ENCODE results near the gene TTLL7. TPM values are rescaled to one million over a fixed set of nuclear protein-coding genes. Genes with fewer than 3 reads are reported as not detected.

TTLL7 gene, protein sequence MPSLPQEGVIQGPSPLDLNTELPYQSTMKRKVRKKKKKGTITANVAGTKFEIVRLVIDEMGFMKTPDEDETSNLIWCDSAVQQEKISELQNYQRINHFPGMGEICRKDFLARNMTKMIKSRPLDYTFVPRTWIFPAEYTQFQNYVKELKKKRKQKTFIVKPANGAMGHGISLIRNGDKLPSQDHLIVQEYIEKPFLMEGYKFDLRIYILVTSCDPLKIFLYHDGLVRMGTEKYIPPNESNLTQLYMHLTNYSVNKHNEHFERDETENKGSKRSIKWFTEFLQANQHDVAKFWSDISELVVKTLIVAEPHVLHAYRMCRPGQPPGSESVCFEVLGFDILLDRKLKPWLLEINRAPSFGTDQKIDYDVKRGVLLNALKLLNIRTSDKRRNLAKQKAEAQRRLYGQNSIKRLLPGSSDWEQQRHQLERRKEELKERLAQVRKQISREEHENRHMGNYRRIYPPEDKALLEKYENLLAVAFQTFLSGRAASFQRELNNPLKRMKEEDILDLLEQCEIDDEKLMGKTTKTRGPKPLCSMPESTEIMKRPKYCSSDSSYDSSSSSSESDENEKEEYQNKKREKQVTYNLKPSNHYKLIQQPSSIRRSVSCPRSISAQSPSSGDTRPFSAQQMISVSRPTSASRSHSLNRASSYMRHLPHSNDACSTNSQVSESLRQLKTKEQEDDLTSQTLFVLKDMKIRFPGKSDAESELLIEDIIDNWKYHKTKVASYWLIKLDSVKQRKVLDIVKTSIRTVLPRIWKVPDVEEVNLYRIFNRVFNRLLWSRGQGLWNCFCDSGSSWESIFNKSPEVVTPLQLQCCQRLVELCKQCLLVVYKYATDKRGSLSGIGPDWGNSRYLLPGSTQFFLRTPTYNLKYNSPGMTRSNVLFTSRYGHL
- total RNA-seq (2022; extraction: Qiagen RNA extraction; ENCODE audit: low read depth), result 2.2 to 3.8 TPM (median 2.6 TPM) in 5 replicates

DNA sequence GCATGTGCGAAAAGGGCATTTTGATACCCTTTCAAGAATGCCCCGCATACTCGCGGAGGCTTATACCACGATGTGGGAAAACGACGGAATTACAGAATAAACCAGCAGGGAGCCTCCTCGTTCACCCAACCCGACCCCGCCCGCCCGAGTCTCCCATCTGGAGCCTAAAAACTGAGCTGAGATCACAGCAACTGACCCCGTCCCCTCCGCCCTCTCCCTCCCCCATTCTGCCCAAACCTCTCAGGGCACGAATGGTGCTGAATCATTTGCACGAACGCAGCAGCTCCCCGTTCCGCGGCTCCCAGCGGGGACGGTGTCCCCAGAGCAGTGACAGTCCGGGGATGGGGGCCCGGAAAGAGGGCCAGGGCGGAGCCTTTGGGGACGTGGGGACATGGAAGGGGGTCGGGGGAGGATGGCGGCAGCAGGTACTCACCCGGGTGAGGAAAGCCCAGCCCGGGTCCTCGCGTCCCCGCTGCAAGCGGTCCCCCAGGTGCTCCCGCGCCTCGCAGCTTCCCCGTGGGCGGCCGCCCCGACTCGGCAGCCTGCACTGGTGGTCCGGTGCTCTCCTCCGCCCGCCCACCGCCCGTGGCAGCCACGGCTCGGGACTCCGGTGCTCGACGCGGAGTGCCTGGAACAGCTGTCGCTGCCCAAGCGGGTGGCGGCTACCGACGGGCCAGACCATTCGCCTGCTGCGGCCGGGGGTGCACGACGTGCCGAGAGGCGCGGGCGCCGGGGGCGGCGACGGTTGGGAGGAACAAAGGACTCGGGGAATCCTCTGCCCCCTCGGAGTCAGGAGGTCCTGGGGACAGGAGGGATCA lies at the start of gene TTLL7:
Gene TTLL7 (minus strand): TSS at position 635 of the 818 bp plus-strand sequence. CDS start 46,921 bp downstream, outside the sequence.

Other genes with a start within 250 kb of the TTLL7 start
- gene PRKACB, start 145.1 kb upstream of the TTLL7 start, total RNA-seq (2022; extraction: Qiagen RNA extraction; ENCODE audit: low read depth), result 3.6 to 9.4 TPM (median 8.7 TPM) in 5 replicates

All from A549 treated with RU486 at 1 μM for 4 hours (cell line).